ENCODE data around the gene SLC31A1. TPM values are rescaled to one million over a fixed set of nuclear protein-coding genes. Genes with fewer than 3 reads are reported as not detected.

SLC31A1 gene
- polyA plus RNA-seq (ENCODE audit: insufficient read length in 3 of 3) = 10 to 100 TPM; 25.0 to 29.0 (median 25.2) TPM
- long read RNA-seq, donor 1, full-length matches to known transcripts = 5 of 62 reads
- long read RNA-seq, donor 1, partial matches to known transcripts = 0 of 62 reads
- long read RNA-seq, donor 1, other reads (novel, unspliced or antisense) = 57 of 62 reads
- long read RNA-seq, donor 2, full-length matches to known transcripts = 4 of 60 reads
- long read RNA-seq, donor 2, partial matches to known transcripts = 0 of 60 reads
- long read RNA-seq, donor 2, other reads (novel, unspliced or antisense) = 56 of 60 reads
- long read RNA-seq, donor 3, full-length matches to known transcripts = 16 of 24 reads
- long read RNA-seq, donor 3, partial matches to known transcripts = 8 of 24 reads
- long read RNA-seq, donor 3, other reads (novel, unspliced or antisense) = 0 of 24 reads
- long read RNA-seq, donor 4, full-length matches to known transcripts = 17 of 84 reads
- long read RNA-seq, donor 4, partial matches to known transcripts = 17 of 84 reads
- long read RNA-seq, donor 4, other reads (novel, unspliced or antisense) = 50 of 84 reads
- long read RNA-seq, donor 5 = 0 reads
- long read RNA-seq, donor 6, full-length matches to known transcripts = 11 of 65 reads
- long read RNA-seq, donor 6, partial matches to known transcripts = 15 of 65 reads
- long read RNA-seq, donor 6, other reads (novel, unspliced or antisense) = 39 of 65 reads
- long read RNA-seq, donor 7, full-length matches to known transcripts = 7 of 127 reads
- long read RNA-seq, donor 7, partial matches to known transcripts = 0 of 127 reads
- long read RNA-seq, donor 7, other reads (novel, unspliced or antisense) = 120 of 127 reads
- long read RNA-seq, donor 8, full-length matches to known transcripts = 19 of 134 reads
- long read RNA-seq, donor 8, partial matches to known transcripts = 30 of 134 reads
- long read RNA-seq, donor 8, other reads (novel, unspliced or antisense) = 85 of 134 reads
- long read RNA-seq, donor 9, full-length matches to known transcripts = 7 of 48 reads
- long read RNA-seq, donor 9, partial matches to known transcripts = 0 of 48 reads
- long read RNA-seq, donor 9, other reads (novel, unspliced or antisense) = 41 of 48 reads
- long read RNA-seq, donor 10, full-length matches to known transcripts = 9 of 99 reads
- long read RNA-seq, donor 10, partial matches to known transcripts = 25 of 99 reads
- long read RNA-seq, donor 10, other reads (novel, unspliced or antisense) = 65 of 99 reads
- long read RNA-seq, donor 11, full-length matches to known transcripts = 6 of 6 reads
- long read RNA-seq, donor 11, partial matches to known transcripts = 0 of 6 reads
- long read RNA-seq, donor 11, other reads (novel, unspliced or antisense) = 0 of 6 reads
- long read RNA-seq, donor 12, full-length matches to known transcripts = 4 of 61 reads
- long read RNA-seq, donor 12, partial matches to known transcripts = 15 of 61 reads
- long read RNA-seq, donor 12, other reads (novel, unspliced or antisense) = 42 of 61 reads
- long read RNA-seq, donor 13 = 0 reads
- long read RNA-seq, donor 14, full-length matches to known transcripts = 6 of 85 reads
- long read RNA-seq, donor 14, partial matches to known transcripts = 20 of 85 reads
- long read RNA-seq, donor 14, other reads (novel, unspliced or antisense) = 59 of 85 reads
- long read RNA-seq, donor 15, full-length matches to known transcripts = 2 of 2 reads
- long read RNA-seq, donor 15, partial matches to known transcripts = 0 of 2 reads
- long read RNA-seq, donor 15, other reads (novel, unspliced or antisense) = 0 of 2 reads
- long read RNA-seq, donor 16, full-length matches to known transcripts = 22 of 209 reads
- long read RNA-seq, donor 16, partial matches to known transcripts = 0 of 209 reads
- long read RNA-seq, donor 16, other reads (novel, unspliced or antisense) = 187 of 209 reads

DNA sequence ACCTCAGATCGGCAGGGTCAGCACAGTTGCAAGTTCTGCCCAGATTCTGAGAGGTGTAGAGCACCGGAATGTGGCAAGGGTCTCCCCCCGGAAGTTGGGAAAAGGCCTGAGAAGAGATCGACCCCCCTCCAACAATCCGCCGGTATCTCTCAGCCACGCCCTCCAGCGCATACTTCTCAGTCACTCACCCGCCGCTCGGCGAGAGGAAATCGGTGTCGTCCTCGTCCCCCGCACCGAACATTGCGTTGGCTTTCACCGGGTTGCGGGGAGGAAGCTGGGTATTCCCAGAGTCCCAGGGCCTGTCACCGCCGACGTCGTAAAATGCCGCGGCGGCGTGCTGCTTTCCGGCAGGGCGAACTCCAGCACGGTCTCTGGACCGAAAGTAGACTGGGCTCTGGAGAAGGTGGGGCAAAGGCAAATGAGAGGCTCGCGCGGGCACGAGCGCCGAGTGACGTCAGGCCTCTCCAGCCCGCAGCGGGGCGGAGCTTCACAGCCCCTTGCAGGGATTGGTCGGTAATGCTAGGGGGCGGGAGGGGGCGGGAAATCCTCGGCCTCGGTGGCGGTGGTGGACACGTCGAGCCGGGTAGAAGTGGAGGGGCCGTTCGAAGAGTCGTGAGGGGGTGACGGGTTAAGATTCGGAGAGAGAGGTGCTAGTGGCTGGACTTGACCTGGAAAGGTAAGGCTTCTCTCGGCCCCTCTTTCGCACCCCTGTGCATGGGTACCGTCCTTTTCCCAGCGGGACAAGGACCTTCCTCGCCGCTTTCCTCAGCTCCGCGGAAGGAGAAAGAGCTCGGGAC is at the start of gene SLC31A1, which contains the start of gene FKBP15:
TSS of gene SLC31A1 (plus strand) at position 542 of the 797 bp plus-strand sequence. CDS start 34,605 bp downstream, outside the sequence.
TSS of gene FKBP15 (minus strand) at position 275 of the 797 bp plus-strand sequence. CDS start at position 241, 34 bp downstream.
- DNase-seq (ENCODE audit: extremely low read depth in 1 of 11, low read depth in 9 of 11, low spot score in 4 of 11) = peak; percentile 96 to 98 (median 98)

DNA sequence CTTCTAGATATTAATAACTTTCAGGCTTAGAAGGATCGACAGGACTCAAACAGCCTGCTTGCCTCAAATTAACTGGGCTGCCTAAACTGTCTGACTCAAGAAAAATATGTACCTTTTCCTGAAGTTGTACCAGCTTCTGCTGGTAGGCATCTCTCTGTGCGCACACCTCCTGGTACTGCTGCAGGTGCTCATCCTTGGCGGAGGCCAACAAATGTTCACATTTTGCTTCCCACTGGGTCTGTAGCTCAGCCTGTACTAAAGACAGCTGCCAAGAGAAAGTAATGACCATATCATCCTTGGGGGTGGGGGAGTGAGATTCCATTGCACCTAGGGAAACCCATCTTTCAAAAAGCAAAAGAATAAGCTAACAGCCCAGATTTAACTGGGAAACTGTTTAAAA is 48.0 kb upstream of the SLC31A1 start:
- no peak for DNase-seq (ENCODE audit: extremely low read depth in 1 of 11, low read depth in 9 of 11, low spot score in 4 of 11)

DNA sequence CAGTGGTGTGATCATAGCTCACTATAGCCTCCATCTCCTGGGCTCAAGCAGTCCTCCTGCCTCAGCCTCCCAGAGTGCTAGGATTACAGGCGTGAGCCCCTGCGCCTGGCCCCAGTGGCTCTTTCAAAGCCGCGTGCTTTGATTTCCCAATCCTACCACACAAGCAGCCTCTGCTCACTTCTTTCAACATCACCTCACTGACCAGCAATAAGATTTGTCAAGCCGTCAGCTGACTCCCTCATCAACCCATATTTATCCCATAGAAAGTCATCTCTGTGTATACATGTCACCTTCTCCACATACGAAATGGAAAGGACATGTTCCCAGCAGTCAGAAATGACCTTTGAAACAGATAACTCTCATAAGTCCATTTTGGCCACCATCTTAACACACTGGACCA is 44.5 kb upstream of the SLC31A1 start:
- no peak for DNase-seq (ENCODE audit: extremely low read depth in 1 of 11, low read depth in 9 of 11, low spot score in 4 of 11)

DNA sequence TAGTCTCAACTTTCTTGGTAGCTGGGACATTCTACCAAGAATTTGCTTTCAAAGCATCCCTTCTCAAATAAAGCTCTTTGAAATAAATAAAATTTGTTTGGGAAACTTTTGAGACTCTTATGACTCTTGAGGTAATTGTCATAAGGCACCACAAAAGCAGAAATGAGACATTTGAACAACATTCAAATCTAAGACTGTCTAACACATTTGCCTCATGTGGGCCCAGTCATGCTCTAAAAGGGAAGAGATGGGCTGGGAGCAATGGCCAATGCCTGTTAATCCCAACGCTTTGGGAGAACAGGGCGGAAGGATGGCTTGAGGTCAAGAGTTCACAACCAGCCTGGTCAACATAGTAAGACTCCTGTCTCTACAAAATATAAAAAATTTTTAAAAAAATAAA is 44.1 kb upstream of the SLC31A1 start:
- DNase-seq (ENCODE audit: extremely low read depth in 1 of 11, low read depth in 9 of 11, low spot score in 4 of 11) = no peak

DNA sequence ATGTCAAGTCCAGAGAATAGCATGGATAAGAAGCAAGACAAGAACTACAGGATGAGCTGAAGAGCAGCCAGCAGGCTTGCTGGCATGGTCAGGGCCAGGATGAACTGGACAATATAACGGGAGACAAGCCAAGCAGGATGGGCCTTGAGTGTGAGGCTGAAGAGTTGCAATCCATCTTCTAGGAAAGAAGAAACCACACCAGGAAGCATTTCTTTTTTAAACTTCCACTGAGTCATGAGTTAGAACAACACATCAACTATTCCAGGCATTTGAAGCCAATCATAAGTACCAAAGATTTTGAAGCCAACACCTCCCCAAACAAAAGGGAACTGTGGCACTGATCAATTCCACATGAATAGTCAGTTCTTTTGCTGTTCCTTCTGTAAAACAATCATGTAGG is 43.3 kb upstream of the SLC31A1 start:
- no peak for DNase-seq (ENCODE audit: extremely low read depth in 1 of 11, low read depth in 9 of 11, low spot score in 4 of 11)

DNA sequence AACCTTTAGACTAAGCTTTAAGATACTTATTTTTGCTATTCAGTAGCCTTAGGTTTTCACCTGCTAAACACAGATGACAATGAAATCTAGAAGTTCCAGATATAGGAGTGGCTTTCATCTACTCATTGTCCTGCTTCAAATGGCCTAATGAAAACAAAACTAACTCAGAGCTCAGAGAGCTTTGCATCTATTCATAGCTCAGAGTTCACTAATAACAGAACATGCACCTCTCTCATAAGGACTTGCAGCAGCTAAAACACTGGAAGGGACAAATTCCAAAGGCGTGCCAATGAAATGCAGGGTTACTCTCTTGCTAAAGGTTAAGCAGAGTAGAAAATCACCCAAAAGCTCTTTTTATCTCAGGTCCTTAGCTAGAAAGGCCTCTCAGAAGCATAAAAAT is 41.5 kb upstream of the SLC31A1 start:
- no peak for DNase-seq (ENCODE audit: extremely low read depth in 1 of 11, low read depth in 9 of 11, low spot score in 4 of 11)

DNA sequence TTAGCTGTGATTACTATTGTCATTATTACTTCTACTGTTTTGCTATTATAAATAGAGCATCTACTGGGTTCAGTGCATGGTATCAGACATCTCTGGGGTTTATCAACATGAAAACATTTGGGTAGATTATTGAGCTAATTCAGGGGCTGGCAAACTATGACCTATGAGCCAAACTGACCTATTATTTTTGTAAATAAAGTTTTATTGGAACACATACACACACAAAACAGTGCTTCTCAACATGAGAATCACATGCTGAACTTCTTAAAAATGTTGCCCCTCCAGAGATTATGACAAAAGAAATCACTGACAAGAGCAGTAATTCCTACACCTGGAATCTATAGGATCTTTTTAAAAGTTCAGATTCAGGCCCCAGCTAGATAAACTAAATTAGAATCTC is 40.2 kb upstream of the SLC31A1 start:
- DNase-seq (ENCODE audit: extremely low read depth in 1 of 11, low read depth in 9 of 11, low spot score in 4 of 11) = no peak

DNA sequence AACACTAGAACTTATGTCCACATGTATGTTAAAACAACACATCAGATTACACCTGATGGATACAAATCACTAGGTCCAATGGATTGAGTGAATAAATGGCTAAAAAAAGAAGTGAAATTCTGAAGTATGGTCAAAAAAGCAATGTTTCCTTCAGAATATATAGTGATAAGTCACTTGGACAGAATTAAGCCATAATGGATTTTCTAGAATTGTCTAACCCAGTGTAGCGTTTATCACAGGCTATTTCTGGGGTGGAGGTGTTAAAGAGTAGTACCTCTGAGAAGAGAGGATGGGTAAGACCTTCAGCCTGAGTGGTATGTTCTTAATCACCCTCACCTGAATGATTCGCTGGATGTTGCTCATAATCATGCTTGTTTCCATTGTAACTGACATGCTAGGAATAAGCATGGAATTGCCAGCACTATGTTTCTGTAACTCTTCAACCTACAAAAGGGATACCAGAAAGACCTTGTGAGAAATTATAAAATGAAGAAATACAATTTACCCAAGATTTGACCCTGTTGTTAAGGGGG is 37.3 kb upstream of the SLC31A1 start:
- DNase-seq (ENCODE audit: extremely low read depth in 1 of 11, low read depth in 9 of 11, low spot score in 4 of 11) = no peak

DNA sequence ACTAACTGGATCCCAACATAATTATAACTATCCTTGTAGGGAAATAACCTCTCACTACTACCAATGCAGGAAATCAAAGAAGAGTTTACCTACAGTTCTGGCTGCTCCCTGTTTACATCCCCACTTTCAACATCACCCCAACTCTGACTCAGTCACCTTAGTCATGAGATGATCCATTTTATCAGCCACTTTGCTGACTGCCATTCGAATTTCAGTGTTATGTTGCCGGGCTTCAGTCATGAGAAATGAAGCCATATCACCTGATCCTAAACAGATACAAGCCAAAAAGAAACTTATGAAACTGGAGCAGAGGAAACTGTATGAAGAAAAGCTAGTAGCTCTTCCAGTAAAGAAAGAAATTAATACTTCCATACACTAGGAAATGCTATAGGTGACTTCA is 36.8 kb upstream of the SLC31A1 start:
- DNase-seq (ENCODE audit: extremely low read depth in 1 of 11, low read depth in 9 of 11, low spot score in 4 of 11) = no peak

DNA sequence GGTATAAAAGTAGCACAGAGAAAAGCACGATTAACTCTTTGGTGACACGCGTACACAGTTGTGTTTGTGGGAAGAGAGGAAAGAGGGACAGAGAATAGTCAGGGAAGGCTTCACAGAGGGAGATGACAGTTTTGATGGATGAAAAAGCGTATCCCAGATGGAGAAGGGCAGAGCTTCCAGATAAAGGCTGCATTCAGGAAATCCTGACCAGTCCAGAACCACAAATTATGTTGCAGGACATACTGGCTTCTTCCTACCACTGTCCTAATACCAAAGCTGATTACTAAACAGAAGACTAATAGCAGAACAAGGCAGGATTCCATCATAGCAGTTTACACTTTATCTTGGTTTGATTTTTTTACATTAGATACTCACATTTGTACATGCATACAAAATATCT is 36.1 kb upstream of the SLC31A1 start:
- no peak for DNase-seq (ENCODE audit: extremely low read depth in 1 of 11, low read depth in 9 of 11, low spot score in 4 of 11)

DNA sequence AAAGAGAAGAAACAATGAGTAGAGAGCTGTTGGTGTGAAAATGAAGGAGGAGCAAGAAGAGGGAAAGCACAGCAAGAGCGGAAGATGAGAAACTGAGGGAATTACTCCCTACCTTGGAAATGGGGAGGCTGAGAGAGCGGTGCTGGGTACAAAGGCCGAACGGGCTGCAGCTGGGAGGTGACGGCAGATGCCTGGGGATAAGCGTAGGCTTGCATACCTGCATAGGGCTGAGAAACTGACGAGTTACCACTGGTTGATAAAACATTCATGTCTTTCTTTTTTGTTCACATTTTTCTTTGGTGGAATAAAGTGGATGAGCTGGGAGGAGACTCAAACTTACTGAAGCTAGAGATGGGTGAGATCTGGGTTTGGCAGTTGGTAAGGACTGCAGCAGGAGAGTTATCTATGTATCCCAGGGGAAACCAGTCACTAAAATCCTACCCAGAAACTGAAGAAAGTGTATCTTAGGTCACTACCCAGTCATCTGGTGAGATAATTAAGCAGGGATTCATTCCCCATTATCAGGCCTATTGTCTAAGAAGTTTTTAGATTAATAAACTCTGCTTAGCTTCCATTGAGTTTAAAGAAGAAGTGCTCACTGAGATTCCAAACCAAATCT is 35.1 kb upstream of the SLC31A1 start:
- no peak for DNase-seq (ENCODE audit: extremely low read depth in 1 of 11, low read depth in 9 of 11, low spot score in 4 of 11)

DNA sequence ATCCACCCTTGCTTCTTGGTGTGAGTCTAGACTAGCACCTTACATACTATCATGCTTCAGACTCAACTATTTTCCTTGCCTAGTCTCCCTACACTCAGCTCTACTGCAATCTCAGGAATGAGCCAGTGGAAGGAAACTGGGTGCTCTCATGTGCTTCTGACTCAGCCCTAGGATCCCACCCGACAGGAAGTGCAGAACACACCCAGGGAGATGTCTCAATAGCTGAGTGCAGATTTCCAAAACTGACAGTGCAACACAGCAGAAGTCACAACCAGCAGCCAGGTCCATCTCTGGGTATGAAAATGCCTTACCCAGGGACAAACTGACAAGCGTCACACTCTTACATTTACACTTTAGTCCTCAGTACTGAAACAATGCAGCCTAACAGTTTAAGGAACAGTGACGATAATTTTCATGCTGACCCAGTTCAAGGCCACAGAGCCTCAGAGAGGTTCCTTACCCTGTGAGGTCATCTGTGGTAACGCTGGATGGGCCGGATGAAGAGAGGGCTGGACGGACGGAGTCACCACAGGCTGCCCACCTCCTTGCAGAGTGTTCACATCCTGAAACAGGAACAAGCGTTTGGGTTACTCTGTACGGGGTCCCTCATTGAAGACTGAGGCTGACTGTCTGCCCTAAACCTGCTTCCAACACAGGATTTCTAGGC is 33.3 kb upstream of the SLC31A1 start:
- DNase-seq (ENCODE audit: extremely low read depth in 1 of 11, low read depth in 9 of 11, low spot score in 4 of 11) = no peak

DNA sequence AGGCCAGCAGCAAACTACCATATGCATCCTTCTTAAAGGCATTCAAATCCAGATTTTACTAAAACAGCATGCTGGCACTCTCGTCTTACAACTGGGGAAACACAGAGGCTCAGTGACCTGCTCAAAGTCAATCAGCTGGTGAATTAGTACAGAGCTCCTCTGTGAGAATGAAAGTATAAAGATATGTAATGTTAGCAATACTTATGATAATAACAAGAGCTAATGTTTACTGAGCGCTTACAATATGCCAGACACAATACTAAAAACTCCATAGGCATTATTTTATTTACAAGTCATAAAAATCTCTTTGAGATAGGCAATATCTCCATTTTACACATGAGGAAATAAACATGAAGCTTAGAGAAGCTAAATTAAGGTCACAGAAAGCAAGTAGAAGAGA is 28.9 kb upstream of the SLC31A1 start:
- no peak for DNase-seq (ENCODE audit: extremely low read depth in 1 of 11, low read depth in 9 of 11, low spot score in 4 of 11)

DNA sequence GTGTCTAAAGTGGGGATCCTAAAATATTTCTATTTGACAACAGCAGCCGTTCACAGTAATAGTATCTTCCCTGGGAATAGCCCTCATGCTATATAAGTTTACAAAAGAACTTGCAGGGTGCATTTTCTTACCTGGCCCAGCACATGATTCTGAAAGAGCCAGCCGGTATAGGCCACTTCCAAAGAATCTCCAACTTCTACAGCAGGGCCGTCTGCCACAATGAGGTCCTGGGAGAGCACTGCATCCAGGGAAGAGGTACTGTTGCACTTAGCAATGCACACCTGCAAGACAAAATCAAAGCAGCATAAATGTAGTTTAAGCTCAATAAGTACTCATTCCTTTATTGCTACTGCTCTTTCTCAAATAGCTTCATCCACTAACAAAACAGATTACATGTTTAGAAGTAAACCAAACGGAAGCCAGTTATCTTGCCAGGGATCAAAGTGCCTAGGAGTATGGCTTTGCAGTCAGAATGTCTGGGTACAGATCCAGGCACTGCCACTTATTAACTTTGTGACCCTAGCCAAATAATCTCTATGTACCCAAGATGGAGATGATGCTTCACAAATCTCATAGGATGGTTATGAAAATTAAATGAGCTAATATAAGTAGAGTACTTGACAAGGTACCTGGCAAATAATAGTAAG is 21.5 kb upstream of the SLC31A1 start:
- DNase-seq (ENCODE audit: extremely low read depth in 1 of 11, low read depth in 9 of 11, low spot score in 4 of 11) = no peak

DNA sequence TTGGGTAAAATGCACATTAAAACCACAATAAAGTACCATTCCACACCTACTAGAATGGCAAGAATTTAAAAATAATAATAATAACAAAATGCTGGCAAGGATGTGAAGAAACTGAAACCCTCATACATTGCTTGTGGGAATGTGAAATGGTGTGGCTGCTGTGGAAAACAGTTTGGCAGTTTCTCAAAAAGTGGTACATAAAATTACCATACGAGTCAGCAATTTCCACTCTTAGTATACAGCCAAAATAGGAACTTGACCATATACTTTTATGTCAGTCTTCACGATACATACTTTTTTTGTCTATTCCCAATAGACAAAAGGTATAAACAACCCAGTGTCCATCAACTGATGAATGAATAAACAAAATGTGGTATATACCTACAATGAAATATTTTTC is 15.9 kb upstream of the SLC31A1 start:
- DNase-seq (ENCODE audit: extremely low read depth in 1 of 11, low read depth in 9 of 11, low spot score in 4 of 11) = no peak

DNA sequence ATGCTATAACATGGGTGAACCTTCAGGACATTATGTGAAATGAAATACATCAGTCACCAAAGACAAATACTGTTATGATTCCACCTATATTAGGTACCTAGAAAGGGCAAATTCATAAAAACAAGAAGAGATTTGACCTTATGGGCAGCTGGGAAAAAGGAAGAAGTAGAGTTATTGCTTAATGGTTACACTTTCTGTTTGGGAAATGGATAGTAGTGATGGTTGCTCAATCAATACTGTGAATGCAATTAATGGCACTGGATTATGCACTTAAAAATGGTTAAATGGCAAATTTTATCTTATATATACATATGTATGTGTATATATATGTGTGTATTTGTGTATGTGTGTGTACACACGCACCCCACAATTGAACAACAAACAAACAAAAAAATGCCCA is 15.5 kb upstream of the SLC31A1 start:
- no peak for DNase-seq (ENCODE audit: extremely low read depth in 1 of 11, low read depth in 9 of 11, low spot score in 4 of 11)
